Measurements from ENCODE around the gene FTO.

DNA sequence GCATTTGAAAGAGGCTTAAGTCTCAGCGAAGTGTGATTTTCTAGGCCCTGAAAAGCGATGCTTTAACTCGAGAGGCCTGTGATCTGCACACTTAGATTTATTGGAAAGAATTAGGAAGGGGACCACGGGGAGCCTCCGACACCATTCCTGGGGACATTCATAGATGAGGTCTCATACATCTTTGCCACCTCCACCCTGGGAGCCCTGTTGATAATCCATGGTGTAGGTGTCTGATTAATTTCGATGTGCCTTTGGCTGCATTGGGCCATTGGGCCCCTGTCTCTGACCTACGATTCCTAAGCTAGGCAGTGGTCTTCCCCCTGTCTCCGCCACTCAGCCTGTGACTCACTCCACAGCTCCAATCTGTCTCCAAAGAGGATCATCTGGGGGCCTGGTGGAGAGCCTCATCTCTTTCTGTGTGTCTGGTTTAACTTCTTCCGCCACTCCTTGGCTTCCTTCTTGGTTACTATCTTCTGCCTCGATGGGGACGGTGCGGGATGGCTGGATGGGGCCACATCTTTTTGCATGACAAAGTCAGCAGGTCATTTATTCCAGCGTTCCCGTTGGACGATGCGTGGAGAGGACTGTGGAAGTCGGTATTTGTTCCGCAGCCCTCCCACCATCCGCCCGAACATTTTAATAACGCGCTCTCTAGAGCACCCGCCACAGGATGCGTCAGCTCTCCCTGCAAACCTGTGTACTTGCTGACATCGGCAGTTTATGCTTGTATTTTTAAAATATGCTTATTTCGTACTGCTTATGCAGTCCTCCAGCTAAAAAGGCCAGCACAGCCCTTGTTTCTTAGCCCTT, 473.3 kb downstream of the FTO start:
- no peak for TF ChIP-seq POLR2A (IDR thresholded peaks at IDR 0.05)
- no peak for TF ChIP-seq CTCF (IDR thresholded peaks at IDR 0.05)

Data from esophagus squamous epithelium (tissue), 4 donors.